Activated gamma-delta T cell (primary cell): ENCODE measurements around the gene MFAP4.
"Not testable (repeated sequence)": the region's sequence is repeated elsewhere in the genome, so short reads cannot be mapped to it uniquely, and the experiment has no call there.

Experiments
- DNase-seq: peaks from one replicate; lab custom pipeline; 2025; lab: John Stamatoyannopoulos, UW

The MFAP4 gene

DNA sequence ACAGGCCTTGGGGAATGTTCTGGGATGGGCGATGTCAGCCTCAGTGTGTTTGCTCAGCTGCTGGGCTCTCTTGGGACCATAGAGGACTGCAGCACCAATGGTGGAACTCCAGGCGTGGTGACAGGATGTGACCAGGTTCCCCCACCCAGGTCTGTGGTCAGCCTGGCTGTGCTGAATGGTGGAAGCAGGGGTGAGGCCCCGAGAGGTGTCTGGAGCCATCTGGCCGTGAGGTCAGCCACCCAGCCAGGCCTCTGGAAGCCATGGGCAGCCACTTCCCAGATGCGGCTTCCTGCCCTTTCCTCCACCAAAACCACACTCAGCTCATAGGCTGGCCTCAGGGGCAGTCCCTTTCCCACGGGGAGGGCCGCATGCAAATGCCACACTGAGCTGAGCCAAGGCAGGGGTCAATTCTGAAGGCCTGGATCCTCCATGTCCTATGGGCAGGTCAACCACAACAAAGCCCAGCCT, 16.5 kb downstream of the MFAP4 start:
- DNase-seq = no peak

DNA sequence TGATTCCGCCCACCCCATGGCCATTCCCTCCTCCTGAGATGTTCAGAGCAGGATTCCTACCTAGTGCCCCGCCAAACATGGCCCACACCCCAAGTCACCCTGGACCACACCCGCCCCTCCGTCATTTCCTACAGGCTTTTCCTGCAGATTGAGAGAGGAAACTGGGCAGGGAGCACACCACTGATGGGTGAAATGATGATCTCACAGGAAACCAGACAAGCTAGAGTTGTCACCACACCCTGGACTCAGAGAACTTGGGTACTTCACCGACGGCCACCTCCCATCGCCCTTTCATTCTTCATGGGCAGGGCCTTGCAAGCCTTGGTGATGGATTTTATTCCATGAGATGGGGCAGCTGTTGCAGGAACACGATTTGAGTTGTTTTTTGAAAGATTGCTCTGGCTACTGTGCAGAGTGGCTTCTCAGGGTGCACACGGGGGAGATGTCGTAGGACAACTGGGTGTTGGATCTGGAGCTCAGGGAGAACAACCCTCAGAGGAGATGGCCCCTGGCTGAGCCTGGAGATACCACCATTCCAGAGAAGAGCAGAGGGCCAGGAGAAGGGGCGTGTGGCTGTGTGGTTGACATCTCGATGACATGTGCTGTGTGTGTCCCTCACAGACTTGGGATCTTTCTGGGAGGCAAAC, 17.0 kb downstream of the MFAP4 start:
- no peak for DNase-seq

DNA sequence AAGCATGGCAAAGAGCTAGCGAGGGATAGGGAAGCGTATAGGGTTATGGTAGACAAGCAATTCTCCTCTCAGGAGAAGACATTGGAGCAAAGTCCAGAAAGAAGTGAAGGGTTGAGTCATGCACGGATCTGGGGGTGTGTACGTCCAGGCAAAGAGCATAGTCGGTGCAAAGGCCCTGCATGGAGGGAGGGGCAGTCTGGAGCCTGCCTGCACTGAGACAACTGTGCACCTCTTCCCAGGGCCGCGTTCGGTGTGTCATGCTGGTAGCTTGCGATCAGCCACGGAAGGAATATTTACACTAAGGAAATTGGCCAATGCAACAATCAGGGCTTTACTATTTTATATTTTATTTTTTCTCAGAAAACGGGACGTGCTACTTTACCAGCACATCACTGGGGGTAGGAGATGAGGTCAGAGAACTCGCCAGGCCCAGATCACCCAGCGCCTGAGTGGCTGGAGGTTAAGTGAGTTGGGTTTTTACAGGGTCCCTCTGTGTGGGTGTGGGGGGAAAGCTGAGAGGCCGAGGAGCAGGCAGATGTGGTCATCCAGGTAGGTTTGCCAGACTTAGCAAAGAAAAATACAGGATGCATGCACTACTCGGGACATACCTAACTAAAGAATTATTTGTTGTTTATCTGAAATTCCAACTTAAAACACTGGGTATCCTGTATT, 17.7 kb downstream of the MFAP4 start:
- DNase-seq = no peak

DNA sequence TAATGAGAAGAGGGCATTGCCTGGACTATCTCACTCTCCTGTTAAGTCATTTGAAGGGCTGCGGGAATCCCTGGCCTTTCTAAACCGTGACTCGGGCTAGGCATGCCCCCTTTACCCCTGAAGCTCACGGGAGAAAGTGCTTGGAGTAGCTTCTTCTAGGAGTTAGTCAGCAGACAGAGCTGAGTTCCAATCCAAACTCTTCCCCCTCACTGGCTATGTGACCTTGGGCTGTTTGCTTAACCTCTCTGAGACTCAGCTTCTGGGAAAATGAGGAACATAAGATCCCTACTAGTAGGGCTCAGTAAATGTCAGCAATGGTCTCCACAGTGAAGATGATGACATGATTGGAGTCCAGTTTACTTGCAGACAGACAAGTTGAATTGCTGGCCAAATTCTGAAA, 18.8 kb downstream of the MFAP4 start:
- no peak for DNase-seq

DNA sequence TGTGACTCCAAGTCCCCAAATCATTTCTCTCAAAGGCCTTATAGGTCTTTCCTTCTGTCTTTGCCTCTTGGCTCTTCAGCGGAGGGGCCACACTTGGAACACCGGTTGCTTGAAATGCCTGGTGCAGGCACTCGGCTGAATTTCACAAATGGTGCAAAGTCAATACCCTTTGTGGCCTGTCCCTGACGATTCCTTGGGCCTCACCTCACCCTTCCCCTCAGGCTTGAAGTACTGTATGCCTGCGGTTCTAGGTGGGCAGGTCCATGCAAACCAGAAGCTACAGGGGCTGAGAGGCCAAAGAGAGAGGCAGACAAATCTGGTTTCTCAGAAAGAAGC, 20.4 kb downstream of the MFAP4 start:
- DNase-seq = no peak

DNA sequence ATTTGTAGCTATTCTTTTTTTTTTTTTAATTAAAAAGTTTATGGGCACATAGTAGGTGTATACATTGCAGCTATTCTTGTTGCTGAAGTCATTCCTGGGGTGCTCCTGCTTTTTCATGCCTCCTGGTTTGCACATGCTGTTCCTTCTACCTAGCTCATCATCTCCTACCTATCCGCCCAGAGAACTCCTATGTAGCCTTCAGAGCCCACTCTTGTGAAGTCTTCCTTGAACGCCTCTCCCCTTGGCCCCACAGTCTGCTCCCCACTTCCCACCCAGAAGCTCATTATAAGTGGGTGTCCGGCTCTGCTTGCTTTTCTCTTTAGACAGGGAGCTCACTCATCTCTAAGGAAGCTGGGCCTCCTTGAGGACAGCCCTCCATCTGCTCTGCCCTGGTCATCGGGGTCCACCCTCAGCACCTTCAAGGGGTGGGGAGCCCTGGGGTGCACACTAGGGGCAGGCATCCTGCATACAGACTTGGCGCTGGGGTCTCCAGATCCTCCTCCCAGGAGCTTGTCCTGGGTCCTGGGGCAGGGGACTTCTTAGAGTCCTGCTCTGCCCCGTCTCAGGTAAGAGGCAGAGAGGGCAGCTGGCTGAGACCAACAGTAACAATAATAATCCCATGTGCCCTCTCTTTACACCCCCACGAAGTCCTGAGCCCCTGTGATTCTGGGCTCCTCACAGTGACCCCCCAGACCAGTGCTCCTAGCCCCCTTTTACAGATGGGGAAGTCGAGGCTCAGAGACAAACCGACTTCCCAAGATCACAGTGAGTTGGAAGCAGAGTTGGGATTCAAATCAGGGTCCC, 21.0 kb downstream of the MFAP4 start:
- DNase-seq = no peak

DNA sequence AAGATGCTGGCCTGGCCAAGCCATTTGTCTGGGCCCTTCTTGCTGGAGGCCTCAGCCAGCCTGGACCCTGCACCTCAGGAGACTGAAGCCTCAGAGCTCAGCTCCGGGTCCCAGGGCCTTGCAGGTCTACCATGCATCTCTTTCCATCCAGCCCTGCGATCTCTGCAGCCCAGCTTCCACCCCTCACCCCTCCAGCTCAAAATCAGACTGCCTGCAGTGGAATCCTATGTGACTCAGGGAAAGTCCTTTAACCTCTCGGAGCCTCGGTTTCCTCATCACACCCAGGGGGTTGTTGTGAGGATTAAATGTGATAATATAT, 21.5 kb downstream of the MFAP4 start:
- no peak for DNase-seq

DNA sequence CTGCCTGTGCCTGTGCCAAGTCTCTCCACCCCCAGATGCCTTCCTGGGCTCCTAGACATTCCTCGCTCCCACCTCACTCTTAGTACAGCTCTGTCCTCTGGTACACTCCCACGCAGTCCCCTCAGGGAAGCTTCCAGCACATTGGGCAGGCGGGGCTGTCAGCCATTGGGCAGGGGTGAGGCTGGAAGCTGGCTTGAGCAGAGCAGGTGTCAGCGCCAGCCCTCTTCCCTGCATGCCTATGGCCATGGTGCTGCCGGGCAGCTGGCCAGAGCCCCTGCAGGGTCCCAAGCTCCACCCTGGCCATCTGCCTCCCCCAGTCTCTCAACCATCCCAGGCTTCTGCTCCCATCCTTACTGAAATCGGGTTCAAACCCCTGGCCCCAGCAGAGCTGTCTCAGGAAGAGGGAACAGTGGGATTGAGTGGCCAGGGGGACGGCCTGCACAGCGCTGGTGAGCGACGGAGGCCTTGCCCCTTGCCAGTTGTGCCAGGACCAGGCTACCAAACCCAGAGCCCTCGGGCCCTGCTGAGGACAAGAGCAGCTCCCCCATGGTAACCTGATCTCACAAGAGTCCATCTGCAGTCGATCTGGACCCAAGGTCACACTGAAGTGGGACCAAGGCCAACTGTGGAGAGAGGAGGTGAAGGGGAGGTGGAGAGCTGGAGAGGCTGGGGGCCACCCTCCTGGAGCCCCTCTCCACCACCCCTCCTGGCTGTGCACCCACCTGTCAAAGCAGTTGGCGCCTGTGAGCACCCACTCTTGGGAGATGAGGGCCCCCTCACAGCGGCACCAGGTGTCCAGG, 22.1 kb downstream of the MFAP4 start:
- no peak for DNase-seq

DNA sequence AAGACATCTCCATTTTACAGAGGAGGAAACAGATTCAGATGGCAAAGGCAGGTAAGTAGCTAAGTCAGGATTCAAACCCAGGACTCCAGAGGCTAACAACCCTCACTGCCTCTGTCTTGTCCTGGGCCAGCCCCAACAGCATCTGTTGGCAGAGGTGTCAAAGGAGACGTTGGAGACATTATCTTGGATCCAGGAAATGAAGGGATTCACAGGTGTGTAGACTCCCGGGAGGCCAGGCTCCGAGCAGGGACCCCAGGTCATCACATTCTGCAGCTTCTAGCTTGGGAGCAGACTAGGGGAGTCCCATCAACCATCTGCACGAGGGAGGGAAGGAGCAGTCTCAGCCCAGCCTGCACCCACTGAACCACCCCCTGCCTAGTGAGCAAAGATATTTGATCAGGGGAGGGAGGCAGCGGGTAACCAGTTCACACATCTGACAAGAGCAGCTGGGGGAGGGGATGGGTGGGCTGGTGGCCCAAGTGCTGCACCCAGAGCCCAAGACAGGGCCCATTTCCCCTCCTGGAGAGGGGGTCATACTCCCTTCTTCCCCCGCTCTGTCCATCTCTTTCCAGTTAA, 23.4 kb downstream of the MFAP4 start:
- DNase-seq = no peak

DNA sequence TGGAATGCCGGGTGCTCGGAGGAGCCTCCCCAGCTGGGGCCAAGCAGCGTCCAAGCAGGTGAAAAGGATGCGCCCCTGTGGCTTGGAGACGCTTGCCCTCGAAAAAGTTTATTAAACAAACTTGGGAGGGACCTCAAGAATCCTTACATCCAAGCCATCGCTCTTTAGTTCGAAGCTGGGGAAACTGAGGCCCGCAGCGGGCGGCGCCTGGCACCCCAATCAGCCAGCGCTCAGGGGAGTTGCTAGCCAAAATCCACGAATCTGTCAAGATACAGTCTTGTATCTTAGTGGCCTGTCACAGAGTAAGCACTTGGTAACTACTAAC, 23.9 kb downstream of the MFAP4 start:
- DNase-seq = no peak

DNA sequence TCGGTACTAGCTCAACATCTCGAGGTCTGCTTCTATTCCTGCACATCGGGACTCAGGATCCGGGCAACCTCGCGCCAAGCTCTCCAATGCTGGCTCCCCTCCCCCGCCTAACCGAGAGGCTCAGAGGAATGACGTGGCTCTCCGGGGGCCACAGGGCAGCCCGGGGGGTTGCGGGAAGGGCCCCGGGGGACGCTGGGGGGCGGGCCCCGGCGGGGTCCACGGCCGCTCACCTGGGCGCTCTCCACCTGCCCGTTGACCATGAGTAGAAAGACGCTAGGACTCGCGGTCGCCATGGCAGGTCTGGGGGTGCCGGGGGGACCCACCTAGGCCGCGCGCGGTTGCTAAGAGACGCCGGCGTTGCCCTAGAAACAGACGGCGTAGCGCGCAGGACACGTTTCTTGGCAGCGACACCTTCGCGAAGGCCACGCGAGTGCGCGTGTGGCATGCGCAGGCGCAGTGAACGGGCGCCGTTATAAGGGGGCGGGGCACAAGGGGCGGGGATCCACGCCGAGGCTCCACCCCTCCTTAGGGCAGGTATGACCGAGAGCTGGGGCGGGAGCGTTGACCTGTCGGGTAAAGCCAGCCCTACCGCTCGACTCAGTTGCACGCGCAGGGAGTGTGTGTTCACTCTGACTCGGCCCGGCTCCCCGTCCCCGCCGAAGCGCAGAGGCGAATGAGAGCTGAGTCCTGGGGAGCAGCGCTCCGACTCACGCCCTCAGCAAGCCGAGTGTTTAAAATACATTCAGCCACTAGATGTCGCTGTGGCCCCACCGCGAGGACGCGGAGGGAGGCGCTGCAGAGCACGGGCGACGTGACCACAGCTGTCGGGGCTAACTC, 24.5 kb downstream of the MFAP4 start, which contains the start of gene B9D1:
Gene B9D1, minus strand, starts transcription at position 447 of the 837 bp plus-strand sequence. Its CDS starts 154 bp downstream, at position 293.
- peak; percentile 93 for DNase-seq

DNA sequence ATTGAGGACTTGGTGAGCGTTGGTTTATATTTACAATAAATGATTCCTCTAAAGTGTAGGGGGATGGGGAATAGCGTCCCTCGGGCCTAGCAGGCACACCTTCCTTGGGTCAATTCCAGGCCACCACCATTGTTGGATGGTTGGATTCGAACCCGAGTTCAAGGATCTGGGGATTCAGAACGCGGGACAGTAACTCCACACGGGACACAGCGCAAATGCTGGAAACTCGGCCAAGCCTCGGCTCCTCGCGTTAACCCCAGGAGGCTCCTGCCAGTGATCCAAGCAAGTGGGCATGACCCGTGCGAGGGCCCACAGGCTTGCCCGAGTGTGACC, 25.1 kb downstream of the MFAP4 start:
- DNase-seq = no peak

DNA sequence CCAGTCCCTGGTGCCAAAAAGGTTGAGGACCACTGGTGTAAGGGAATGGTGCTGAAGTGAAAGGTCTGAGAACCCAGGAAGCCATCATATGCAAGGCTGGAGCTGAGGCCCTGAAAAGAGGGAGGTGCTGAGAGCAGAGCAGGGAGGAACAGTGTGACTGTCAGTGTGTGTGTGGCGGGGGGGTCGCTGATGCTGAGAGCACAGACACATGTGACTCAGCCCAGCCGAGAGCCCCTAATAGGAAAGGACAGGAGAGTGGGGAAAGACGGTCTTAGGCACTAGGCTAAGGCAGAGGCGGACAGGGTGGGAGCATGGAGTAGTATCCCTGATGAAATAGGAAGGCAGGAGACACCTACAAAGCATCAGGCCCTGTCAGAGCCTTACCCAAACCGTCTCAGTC, 25.7 kb downstream of the MFAP4 start:
- no peak for DNase-seq

DNA sequence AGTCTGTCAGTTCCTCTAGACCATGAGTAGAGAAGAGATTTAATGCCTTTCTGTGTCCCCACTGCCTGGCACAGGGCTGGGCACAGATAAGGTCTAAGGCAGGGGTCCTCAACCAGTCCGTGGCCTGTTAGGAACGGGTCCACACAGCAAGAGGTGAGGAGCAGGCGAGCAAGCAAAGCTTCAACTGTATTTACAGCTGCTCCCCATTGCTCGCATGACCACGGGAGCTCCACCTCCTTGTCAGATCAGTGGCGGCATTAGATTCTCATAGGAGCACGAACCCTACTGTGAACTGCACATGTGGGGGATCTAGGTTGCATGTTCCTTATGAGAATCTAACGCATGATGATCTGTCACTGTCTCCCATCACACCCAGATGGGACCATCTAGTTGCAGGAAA, 26.2 kb downstream of the MFAP4 start:
- no peak for DNase-seq

DNA sequence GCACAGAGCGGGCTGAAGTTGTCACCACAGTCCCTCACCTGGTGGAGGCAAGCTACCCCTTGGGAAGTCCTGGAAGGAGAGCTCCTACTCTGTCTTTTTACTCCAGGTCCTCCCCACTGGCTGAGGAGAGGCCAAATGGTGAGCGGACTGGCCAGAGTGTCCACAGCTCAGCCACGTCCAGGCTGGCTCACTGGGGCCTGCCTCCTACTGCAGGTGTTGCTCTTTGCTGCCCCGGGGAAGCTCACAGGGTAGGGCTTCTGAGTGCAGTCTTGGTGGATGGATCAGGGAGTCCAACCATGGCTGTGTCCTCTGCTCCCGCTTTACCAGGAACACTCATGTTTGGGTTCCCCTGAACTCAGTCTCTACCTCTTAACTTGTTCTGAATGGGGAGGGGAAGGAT, 27.1 kb downstream of the MFAP4 start:
- no peak for DNase-seq

DNA sequence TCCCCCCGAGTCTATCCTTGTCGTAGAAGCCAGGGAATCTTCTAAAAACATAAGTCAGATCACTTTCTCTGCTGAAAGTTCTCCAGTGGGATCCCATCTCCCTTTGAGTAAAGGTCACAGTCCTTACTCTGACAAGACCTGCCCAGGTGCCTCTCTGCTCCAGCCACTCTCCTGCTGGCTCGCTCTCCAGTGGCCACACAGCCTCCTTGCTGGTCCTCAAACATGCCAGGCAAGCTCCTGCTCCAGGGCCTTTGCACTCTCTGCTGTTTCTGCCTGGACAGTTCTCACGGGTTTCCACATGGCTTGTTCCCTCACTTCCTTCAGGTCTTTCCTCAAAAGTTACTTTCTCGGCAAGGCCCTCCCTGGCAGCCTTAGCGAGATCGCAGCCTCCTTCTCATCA, 27.8 kb downstream of the MFAP4 start:
- no peak for DNase-seq

DNA sequence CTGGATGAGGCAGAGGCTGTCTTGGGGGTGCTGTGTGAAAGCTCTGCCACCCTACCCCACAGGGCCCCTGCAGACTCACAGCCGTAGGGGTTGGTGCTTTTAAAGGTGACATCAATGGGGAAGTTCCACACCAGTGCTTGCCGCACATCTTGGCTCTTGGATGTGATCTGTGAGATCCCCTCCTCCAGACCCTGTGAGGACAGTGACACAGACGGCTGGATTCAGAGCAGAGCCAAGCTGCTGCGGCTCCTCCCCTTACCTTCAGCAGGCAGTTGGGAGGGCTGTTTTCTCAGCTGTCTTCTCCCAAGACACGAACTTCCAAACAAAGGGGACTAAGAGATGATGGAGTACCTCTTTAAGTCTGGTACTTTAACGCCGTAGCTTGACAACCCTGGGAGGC, 29.2 kb downstream of the MFAP4 start:
- DNase-seq = no peak

DNA sequence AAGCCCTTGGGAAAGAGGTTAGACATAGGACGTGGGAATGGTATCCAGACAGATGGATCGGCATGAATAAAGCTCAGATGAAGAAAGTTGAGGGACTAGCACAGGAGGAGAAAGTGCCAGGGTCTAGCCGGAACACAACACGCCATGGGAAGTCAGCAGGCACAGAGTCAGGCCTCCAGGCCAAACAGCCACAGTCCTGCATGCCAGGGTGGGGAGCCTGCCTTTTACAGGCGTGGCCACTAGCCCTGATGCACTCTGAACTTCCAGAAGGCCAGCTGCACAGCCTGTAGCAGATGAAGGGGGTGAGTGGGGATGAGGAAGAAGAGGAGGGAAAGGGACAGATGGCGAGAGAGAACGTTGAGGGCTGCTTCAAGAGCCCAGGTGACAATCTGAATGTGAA, 29.6 kb downstream of the MFAP4 start:
- no peak for DNase-seq

DNA sequence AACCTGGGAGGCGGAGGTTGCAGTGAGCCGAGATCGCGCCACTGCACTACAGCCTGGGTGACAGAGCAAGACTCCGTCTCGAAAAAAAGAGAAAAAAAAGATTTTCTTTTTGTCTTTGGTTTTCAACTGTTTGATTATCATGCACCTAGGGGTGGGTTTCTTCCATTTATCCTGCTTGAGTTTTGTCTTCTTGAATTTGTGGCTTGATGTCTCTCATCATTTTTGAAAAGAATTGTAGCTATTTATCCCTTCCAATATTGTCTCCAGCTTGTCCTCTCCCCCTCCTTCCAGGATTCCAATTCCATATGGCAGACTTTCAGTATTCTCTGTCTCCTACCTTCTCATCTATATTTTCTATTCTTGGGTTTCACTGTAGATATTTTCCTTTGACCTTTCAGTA, 32.2 kb downstream of the MFAP4 start:
- DNase-seq = no peak

DNA sequence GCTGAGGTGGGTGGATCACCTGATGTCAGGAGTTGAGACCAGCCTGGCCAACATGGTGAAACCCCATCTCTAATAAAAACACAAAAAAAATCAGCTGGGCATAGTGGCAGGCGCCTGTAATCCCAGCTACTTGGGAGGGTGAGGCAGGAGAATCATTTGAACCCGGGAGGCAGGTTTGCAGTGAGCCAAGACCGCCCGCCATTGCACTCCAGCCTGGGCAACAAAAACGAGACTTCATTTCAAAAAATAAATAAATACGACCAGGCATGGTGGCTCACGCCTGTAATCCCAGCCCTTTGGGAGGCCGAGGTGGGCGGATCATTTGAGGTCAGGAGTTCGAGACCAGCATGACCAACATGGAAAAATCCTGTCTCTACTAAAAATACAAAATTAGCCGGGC, 33.6 kb downstream of the MFAP4 start:
- not testable (repeated sequence) for DNase-seq

DNA sequence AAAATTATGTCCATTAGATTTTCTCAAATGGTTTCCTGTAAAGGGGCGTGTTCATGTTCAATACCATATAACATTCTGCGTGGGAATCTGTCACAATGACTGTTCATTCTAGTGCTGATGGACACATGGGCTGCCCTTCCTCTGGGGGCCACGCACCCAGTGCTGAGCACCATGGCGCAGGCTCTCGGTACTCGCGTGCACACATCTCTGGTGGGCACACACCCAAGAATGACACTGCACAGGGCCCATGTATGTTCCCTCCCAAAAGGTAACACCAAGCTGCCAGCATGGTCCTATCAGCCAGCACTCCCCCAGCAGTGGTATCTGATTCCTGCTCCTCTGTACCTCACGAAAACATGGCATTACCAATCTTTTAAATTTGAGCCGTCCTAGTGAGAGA, 38.2 kb downstream of the MFAP4 start:
- DNase-seq = no peak
